ENCODE results near the gene FOSL1.

The FOSL1 gene

DNA sequence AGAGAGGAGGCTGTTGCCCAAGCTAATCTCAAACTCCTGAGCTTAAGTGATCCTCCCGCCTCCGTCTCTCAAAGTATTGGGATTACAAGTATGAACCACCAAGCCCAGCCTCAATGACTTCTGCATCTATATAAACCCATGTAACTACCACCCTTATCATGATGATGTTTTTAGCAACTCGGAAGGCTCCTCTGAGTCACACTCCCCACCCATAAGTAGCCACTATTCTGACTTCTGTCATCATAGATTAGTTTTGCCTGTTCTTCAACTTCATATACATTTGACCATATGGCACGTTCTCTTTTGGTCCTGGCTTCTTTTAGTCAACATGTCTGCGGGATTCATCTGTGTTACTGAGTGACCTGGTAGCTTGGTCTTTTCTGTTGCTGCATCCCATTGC lies 6.4 kb upstream of the FOSL1 start:
- no peaks in the 10 kb centered on the region for H3K79me2 ChIP-seq (ENCODE audit: control insufficient read depth, insufficient read depth, low read length, poor library complexity)
- peak in 1 of 2 donors; percentile 42 for DNase-seq
- no peak overlapping the region for H4K91ac ChIP-seq (ENCODE audit: low read depth, low read length)
- H4K12ac ChIP-seq (ENCODE audit: low read depth, low read length), result no peak overlapping the region
- WGBS (ENCODE audit: extremely low coverage, insufficient coverage, insufficient read length), result no CpG with 5 or more reads among the region's 5 CpGs
- no peak overlapping the region for H3K9ac ChIP-seq (ENCODE audit: low read length)
- no peak overlapping the region for H2BK12ac ChIP-seq (ENCODE audit: low read length)
- H2BK120ac ChIP-seq (ENCODE audit: insufficient read depth, low read length, poor library complexity), result no peak overlapping the region
- H3K14ac ChIP-seq (ENCODE audit: low read length), result no peak overlapping the region
- H3K27ac ChIP-seq (ENCODE audit: low read depth, low read length), result no peak overlapping the region
- H3K79me1 ChIP-seq (ENCODE audit: low read length), result peaks cover 7% of the 10 kb centered on the region
- H3K36me3 ChIP-seq (ENCODE audit: control insufficient read depth in 1 of 2, insufficient read depth in 2 of 2, low read length in 2 of 2), result no peaks in the 10 kb centered on the region
- peaks cover 17 to 22% of the 10 kb centered on the region in 2 experiments for H3K4me1 ChIP-seq (ENCODE audit: control insufficient read depth in 1 of 2, insufficient read depth in 2 of 2, low read length in 2 of 2)
- no peak overlapping the region for H2AK5ac ChIP-seq (ENCODE audit: low read length)
- no peak overlapping the region for H4K8ac ChIP-seq (ENCODE audit: low read depth, low read length)
- H3K18ac ChIP-seq (ENCODE audit: low read length), result no peak overlapping the region
- no peaks in the 10 kb centered on the region for H3K9me3 ChIP-seq (ENCODE audit: insufficient read depth, low read depth, low read length)
- H3K4me2 ChIP-seq (ENCODE audit: low read length), result no peak overlapping the region
- no peak overlapping the region for H3K4me3 ChIP-seq (ENCODE audit: low read depth, low read length)
- no peak overlapping the region for H2BK5ac ChIP-seq (ENCODE audit: low read depth, low read length, poor library complexity)
- H3K27me3 ChIP-seq (ENCODE audit: insufficient read depth, low read length), result no peaks in the 10 kb centered on the region
- no peak overlapping the region for H2AFZ ChIP-seq (ENCODE audit: insufficient read depth, low read length, poor library complexity)
- H3K4ac ChIP-seq (ENCODE audit: low read depth, low read length), result no peak overlapping the region
- H3K23ac ChIP-seq (ENCODE audit: low read length), result no peak overlapping the region

DNA sequence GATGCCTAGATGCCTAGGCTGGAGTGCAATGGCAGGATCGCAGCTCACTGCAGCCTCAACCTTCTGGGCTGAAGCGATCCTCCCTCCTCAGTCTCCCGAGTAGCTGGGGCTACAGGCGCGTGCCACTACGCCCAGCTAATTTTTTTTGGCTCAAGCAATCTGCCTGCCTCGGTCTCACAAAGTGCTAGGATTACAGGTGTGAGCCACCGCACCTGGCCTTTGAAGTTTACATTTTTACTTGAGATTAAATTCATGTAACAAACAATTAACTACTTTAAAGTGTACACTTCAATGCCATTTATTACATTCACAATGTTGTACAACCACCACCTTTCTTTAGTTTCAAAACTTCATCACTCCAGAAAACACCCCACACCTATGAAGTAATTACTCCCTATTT lies 3.5 kb upstream of the FOSL1 start:
- Histone ChIP-seq H3K27me3 (ENCODE audit: insufficient read depth, low read length) (peaks cover 13% of the 10 kb centered on the region), H3K36me3 (ENCODE audit: control insufficient read depth in 1 of 2, insufficient read depth in 2 of 2, low read length in 2 of 2) (no peaks in the 10 kb centered on the region), H4K12ac (ENCODE audit: low read depth, low read length) (no peak overlapping the region), H3K18ac (ENCODE audit: low read length) (no peak overlapping the region), H4K91ac (ENCODE audit: low read depth, low read length) (peak overlapping the region; percentile 16), H3K79me1 (ENCODE audit: low read length) (peaks cover 20% of the 10 kb centered on the region), H2BK120ac (ENCODE audit: insufficient read depth, low read length, poor library complexity) (peak overlapping the region; percentile 55), H3K14ac (ENCODE audit: low read length) (no peak overlapping the region), H2BK5ac (ENCODE audit: low read depth, low read length, poor library complexity) (no peak overlapping the region), H3K4me1 (ENCODE audit: control insufficient read depth in 1 of 2, insufficient read depth in 2 of 2, low read length in 2 of 2) (peaks cover 33 to 38% of the 10 kb centered on the region in 2 experiments), H3K4ac (ENCODE audit: low read depth, low read length) (no peak overlapping the region), H3K4me3 (ENCODE audit: low read depth, low read length) (no peak overlapping the region), H3K9ac (ENCODE audit: low read length) (no peak overlapping the region), H2BK12ac (ENCODE audit: low read length) (no peak overlapping the region), H2AK5ac (ENCODE audit: low read length) (no peak overlapping the region), H4K8ac (ENCODE audit: low read depth, low read length) (no peak overlapping the region), H2AFZ (ENCODE audit: insufficient read depth, low read length, poor library complexity) (no peak overlapping the region), H3K9me3 (ENCODE audit: insufficient read depth, low read depth, low read length) (no peaks in the 10 kb centered on the region), H3K79me2 (ENCODE audit: control insufficient read depth, insufficient read depth, low read length, poor library complexity) (peaks cover 8% of the 10 kb centered on the region), H3K23ac (ENCODE audit: low read length) (no peak overlapping the region), H3K4me2 (ENCODE audit: low read length) (no peak overlapping the region), H3K27ac (ENCODE audit: low read depth, low read length) (no peak overlapping the region)
- WGBS (ENCODE audit: extremely low coverage, insufficient coverage, insufficient read length), result no CpG with 5 or more reads among the region's 8 CpGs
- no peak for DNase-seq

DNA sequence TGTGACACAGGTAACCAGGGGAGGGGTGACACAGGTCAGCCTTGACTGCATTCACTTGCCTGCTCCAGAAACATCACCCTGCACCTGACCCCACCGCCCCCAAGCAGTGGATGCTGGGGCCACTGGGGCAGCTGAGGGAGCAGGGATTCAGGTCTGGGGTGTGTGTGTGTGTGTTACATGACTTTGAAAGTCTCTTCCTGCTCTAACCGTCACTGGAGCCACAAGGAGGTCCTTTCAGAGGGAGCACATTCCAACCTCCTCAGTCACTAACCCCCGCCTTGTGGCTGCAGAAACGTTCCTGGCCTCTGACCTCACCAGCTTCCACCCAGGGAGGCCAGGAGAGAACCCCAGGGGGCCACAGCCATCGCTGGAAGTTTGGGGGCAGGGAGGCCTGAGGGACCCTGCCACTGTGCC lies 2.9 kb upstream of the FOSL1 start:
- no peaks in the 10 kb centered on the region for H3K36me3 ChIP-seq (ENCODE audit: control insufficient read depth in 1 of 2, insufficient read depth in 2 of 2, low read length in 2 of 2)
- H4K12ac ChIP-seq (ENCODE audit: low read depth, low read length), result no peak overlapping the region
- H3K14ac ChIP-seq (ENCODE audit: low read length), result no peak overlapping the region
- no peak overlapping the region for H4K91ac ChIP-seq (ENCODE audit: low read depth, low read length)
- peaks cover 8% of the 10 kb centered on the region for H3K79me2 ChIP-seq (ENCODE audit: control insufficient read depth, insufficient read depth, low read length, poor library complexity)
- no peak overlapping the region for H2AFZ ChIP-seq (ENCODE audit: insufficient read depth, low read length, poor library complexity)
- H3K4me1 ChIP-seq (ENCODE audit: control insufficient read depth in 1 of 2, insufficient read depth in 2 of 2, low read length in 2 of 2), result peaks cover 33 to 38% of the 10 kb centered on the region in 2 experiments
- H2BK5ac ChIP-seq (ENCODE audit: low read depth, low read length, poor library complexity), result no peak overlapping the region
- H3K9ac ChIP-seq (ENCODE audit: low read length), result no peak overlapping the region
- peak overlapping the region; percentile 5 for H2BK120ac ChIP-seq (ENCODE audit: insufficient read depth, low read length, poor library complexity)
- no peak overlapping the region for H3K23ac ChIP-seq (ENCODE audit: low read length)
- peak overlapping the region; percentile 25 for H3K4me2 ChIP-seq (ENCODE audit: low read length)
- no peak overlapping the region for H3K18ac ChIP-seq (ENCODE audit: low read length)
- H3K4me3 ChIP-seq (ENCODE audit: low read depth, low read length), result no peak overlapping the region
- H3K4ac ChIP-seq (ENCODE audit: low read depth, low read length), result no peak overlapping the region
- H2AK5ac ChIP-seq (ENCODE audit: low read length), result no peak overlapping the region
- H3K9me3 ChIP-seq (ENCODE audit: insufficient read depth, low read depth, low read length), result no peaks in the 10 kb centered on the region
- peak overlapping the region; percentile 12 for H4K8ac ChIP-seq (ENCODE audit: low read depth, low read length)
- peak overlapping the region; percentile 51 for H2BK12ac ChIP-seq (ENCODE audit: low read length)
- peak overlapping the region; percentile 29 for H3K27ac ChIP-seq (ENCODE audit: low read depth, low read length)
- DNase-seq, result peak; percentile 68 to 72
- peaks cover 20% of the 10 kb centered on the region for H3K79me1 ChIP-seq (ENCODE audit: low read length)
- no CpG with 5 or more reads among the region's 5 CpGs for WGBS (ENCODE audit: extremely low coverage, insufficient coverage, insufficient read length)
- peaks cover 13% of the 10 kb centered on the region for H3K27me3 ChIP-seq (ENCODE audit: insufficient read depth, low read length)

DNA sequence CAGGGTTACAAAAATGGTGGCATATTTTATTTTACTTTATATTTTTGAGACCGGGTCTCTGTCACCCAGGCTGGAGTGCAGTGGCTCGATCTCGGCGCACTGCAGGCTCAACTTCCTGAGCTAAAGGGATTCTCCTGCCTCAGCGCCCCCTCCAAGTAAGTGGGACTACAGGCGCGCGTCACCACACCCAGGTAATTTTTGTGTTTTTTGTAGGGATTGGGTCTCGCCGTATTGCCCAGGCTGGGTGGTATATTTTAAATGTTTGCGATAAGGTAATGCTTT lies 652 bp upstream of the FOSL1 start:
- H3K14ac ChIP-seq (ENCODE audit: low read length), result no peak overlapping the region
- H3K79me2 ChIP-seq (ENCODE audit: control insufficient read depth, insufficient read depth, low read length, poor library complexity), result peaks cover 8% of the 10 kb centered on the region
- H2AFZ ChIP-seq (ENCODE audit: insufficient read depth, low read length, poor library complexity), result no peak overlapping the region
- H4K12ac ChIP-seq (ENCODE audit: low read depth, low read length), result no peak overlapping the region
- H3K4ac ChIP-seq (ENCODE audit: low read depth, low read length), result no peak overlapping the region
- no peak overlapping the region for H3K18ac ChIP-seq (ENCODE audit: low read length)
- H3K9ac ChIP-seq (ENCODE audit: low read length), result no peak overlapping the region
- no peak overlapping the region for H2BK12ac ChIP-seq (ENCODE audit: low read length)
- H3K4me2 ChIP-seq (ENCODE audit: low read length), result peak overlapping the region; percentile 85
- H2BK120ac ChIP-seq (ENCODE audit: insufficient read depth, low read length, poor library complexity), result no peak overlapping the region
- H2BK5ac ChIP-seq (ENCODE audit: low read depth, low read length, poor library complexity), result no peak overlapping the region
- H3K4me3 ChIP-seq (ENCODE audit: low read depth, low read length), result no peak overlapping the region
- no peak overlapping the region for H4K8ac ChIP-seq (ENCODE audit: low read depth, low read length)
- no peak overlapping the region for H3K27ac ChIP-seq (ENCODE audit: low read depth, low read length)
- no peak overlapping the region for H4K91ac ChIP-seq (ENCODE audit: low read depth, low read length)
- H3K36me3 ChIP-seq (ENCODE audit: control insufficient read depth in 1 of 2, insufficient read depth in 2 of 2, low read length in 2 of 2), result peaks cover 0 to 5% of the 10 kb centered on the region in 2 experiments
- H3K4me1 ChIP-seq (ENCODE audit: control insufficient read depth in 1 of 2, insufficient read depth in 2 of 2, low read length in 2 of 2), result peaks cover 33 to 38% of the 10 kb centered on the region in 2 experiments
- H3K9me3 ChIP-seq (ENCODE audit: insufficient read depth, low read depth, low read length), result no peaks in the 10 kb centered on the region
- H3K23ac ChIP-seq (ENCODE audit: low read length), result no peak overlapping the region
- H2AK5ac ChIP-seq (ENCODE audit: low read length), result no peak overlapping the region
- H3K79me1 ChIP-seq (ENCODE audit: low read length), result peaks cover 20% of the 10 kb centered on the region
- H3K27me3 ChIP-seq (ENCODE audit: insufficient read depth, low read length), result peaks cover 13% of the 10 kb centered on the region
- DNase-seq, result no peak
- WGBS (ENCODE audit: extremely low coverage, insufficient coverage, insufficient read length), result no CpG with 5 or more reads among the region's 11 CpGs

All from trophoblast cell (in vitro differentiated cells and primary cell).